ENCODE measurements around the gene WWC1.
"Not testable (repeated sequence)": the region's sequence is repeated elsewhere in the genome, so short reads cannot be mapped to it uniquely, and the experiment has no call there.

The WWC1 gene

DNA sequence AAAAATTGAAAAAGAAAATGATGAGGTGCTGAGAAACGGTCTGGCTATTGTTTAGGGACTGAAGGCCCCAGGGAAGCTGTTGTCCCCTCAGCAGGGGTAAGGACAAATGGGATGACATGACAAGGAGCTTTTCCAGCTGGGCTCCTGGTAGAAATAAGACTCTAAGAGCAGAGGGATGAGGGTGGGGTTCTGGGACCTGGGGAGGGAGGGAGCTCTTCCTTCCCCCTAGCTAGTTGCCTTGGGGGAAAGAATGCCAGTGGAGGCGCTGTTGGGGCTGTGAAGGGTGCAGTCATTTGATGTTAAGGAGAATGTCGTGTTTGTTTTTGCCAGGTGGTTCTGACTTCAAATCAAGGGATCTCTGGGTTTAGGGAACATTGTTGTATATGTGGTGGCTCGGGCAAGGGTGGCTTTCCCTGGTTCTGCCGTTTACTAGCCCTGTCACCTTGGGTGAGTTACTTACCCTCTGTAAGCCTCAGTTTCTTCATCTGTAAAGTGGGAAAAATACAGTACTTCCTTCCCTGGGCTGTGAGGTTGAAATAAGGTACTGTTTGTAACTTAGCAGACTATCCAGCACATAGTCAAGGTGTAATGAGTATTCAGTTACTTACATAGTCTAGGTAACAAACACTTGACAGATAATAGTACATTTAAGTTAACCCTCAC, 47.8 kb downstream of the WWC1 start:
- no peak for DNase-seq

- not testable (repeated sequence) for DNase-seq
Measured at GRCh38 chr5:168339772-168340140, 48.3 kb downstream of the WWC1 start.

- no peak for DNase-seq
Measured at GRCh38 chr5:168340487-168340886, 49.0 kb downstream of the WWC1 start.

DNA sequence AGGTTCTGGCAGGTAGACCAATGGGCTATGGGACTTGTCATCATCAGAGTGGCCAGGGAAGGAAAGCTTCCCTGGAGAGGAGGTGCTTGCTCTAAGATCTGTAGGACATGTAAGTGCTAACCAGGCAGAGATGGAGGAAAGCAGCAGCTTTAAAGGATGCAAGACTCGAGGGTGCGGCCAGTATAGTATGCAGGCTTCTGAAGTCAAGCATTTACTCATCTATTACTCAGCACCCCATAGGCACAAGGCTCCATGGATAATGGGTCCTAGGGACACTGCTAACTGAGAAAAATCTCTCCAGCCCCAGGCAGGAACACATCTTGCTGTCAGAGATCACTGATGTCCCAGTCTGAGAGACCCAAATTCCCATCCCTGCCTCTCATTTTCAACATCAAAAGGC, 49.7 kb downstream of the WWC1 start:
- DNase-seq = no peak

DNA sequence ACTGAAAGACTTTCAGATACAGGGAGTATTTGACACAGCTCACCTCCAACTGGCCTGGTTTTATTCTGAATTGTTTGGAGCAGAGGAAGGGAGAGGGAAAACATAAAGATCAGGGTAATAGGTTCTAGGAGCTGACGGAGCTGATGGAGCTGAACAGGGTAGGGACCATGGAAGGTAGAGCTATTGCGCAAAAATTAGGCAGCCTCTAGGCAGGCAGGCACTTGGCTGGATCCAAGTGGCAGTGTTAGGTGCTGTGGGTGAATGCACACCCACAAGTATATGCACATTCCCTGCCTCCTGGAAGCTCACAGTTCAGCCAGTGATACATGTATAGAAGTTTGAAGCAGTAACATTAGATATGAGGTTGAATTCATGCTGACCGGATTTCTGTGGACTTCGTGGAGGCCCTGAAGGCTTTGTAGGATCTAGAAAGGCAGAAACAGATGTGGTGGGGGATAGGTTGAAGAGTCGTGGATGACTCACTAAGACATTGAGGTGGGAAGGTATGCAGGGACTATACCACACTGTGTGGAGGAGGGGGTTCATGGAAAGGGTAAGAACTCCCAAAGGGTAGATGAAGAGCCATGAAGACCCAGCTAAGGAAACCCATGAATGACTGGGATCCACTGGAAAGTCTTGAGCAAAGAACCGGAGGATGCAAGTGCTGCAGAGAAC, 50.8 kb downstream of the WWC1 start:
- no peak for DNase-seq

DNA sequence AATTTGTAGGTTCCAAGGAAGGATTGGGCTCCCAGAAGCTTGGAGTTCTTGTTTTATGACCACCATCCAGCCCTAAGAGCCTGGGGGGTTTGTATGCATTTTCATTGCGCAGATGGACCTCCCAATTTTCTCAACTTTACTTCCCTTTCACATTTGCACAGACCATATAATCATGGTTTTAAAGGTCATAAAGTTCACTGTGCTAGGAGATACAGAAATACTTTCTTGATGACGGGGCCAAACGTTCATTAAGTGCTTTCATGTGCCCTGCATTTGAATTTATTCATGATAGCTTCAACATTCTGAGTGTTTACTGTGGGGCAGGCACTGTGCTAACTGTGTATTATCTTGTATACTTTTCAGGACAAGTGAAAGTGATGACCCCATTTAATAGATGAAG, 51.5 kb downstream of the WWC1 start:
- DNase-seq = no peak

DNA sequence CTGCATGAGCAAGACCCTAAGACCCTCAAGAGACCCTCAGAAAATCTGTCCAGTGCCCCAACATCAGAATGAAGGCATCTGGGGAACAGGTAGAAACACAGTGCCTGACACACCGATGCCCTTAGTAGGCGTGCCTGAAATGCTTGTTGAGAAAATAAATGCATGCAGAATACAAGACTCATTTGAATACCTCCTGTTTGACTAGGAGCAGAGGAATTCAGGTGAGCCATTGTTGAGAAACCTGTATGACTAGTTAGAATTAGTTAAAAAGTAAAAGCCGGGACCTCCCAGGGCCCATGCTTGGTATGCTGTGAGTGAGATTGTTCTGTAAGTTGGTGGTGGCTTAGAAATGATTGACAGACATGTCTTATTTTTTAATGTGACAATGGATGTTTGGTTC, 55.0 kb downstream of the WWC1 start:
- DNase-seq = no peak

- no peak for DNase-seq
Measured at GRCh38 chr5:168347368-168348083, 56.1 kb downstream of the WWC1 start.

DNA sequence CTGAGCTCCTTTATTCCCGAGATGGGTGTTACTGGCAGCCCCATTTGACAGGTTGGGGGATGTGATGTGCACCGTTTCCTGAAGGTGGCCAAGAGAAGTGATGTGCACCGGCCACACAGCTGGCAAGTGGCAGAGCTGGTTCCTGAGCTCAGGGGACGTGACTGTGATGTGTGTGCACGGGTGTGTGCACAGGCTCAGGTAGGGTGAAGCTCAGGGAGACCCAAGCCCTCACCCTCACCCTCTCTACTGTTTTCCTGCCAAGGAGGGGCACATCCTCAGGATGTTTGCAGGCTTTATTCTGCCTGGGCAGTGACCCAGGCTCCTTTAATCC, 56.6 kb downstream of the WWC1 start:
- no peak for DNase-seq

GRCh38 chr5:168350315-168350714, 58.9 kb downstream of the WWC1 start:
- DNase-seq = no peak

DNA sequence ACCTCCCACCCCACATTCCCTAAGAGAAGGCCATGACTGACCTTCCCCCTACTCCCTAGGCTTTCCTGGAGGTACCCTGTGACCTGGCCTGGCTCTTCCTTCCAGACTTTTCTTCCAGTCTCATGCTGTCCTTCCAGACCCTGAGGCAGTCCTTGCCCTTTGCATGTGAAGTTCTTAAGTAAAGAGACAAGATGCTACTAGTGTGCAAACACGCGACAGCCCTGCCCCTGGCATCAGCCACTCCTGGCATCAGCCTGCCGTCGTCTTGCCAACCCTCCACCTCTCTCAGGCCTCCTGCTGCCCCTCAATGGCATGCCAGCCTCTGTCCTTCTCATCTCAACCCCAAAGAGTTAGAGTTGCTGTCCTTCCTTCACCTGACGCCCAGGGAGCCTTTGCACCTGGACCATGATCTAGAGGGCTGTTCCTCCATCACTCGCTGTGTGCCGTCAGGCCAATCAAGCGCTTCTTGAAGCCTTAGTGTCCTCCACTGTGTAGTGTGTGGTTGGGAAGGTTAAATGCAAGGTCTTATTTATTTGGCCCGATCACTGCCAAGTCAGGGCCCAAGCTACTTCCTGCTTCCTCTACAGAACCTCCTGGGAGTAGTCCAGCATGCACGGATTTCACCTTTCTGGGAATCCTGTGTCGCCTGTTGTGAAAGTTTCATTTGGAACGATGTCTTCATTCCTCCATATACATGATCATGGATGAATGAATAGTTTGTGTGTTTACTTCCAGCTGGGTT, 61.9 kb downstream of the WWC1 start:
- DNase-seq = no peak

- no peak for DNase-seq
Measured at GRCh38 chr5:168354397-168354796, 63.0 kb downstream of the WWC1 start.

- no peak for DNase-seq
Measured at GRCh38 chr5:168356171-168356570, 64.7 kb downstream of the WWC1 start.

DNA sequence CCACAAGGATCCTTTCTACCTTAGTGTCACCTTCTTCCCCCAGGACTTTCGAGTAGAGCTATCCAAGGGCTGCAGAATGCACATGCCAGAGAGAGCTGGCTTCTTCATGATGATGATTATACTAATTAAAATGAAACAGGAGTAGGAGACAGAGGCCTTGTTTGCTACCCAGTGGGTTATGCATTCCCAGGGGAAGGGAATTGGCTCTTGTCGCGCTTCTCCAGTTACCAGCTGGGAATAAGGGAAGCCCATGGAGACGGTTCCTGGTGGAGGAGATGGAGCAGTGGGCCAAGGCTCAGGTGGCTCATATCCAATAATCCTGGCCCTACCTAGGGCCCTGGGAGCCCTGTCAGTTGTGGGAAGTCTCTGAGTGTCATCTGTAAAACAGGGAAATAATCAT, 65.1 kb downstream of the WWC1 start:
- DNase-seq = no peak

GRCh38 chr5:168357876-168358275, 66.4 kb downstream of the WWC1 start:
- no peak for DNase-seq

GRCh38 chr5:168359820-168360460, 68.5 kb downstream of the WWC1 start:
- no peak for DNase-seq

DNA sequence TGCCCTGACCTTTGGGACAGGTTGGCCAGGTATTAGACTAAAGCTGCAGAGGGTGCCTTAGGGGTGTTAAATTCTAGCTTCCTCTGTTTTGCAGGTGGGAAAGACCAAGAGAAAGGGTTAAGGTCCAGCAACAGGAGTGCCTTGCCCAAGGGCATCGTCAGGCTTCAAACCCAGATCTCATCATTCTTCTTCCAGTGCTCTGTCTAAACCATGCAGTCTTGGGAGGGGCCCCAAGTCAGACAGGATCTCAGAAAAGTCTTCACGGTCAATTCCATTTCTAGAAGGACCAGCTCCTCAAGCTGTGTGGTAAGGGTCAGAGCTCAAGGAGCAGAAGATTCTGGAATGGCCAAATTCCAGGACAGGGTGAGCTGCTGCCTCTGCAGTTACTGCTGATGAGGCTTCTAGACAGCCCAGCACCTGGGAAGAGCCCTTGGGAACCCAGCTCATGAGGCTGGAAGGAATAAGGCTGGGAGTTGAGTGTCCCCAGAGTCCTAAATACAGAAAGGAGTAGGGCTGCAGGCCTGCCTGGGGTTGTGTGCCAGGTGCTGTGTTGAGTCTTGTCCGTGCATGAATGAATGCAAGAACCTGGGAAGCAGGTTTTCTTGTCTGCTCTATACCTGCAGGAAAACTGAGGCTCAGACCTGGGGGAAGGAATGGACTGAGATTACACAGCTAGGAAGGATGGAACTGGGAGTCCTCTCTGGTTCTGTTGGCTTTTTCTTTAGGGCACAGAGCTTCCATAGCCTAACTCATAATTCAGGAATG, 69.3 kb downstream of the WWC1 start:
- DNase-seq = no peak

DNA sequence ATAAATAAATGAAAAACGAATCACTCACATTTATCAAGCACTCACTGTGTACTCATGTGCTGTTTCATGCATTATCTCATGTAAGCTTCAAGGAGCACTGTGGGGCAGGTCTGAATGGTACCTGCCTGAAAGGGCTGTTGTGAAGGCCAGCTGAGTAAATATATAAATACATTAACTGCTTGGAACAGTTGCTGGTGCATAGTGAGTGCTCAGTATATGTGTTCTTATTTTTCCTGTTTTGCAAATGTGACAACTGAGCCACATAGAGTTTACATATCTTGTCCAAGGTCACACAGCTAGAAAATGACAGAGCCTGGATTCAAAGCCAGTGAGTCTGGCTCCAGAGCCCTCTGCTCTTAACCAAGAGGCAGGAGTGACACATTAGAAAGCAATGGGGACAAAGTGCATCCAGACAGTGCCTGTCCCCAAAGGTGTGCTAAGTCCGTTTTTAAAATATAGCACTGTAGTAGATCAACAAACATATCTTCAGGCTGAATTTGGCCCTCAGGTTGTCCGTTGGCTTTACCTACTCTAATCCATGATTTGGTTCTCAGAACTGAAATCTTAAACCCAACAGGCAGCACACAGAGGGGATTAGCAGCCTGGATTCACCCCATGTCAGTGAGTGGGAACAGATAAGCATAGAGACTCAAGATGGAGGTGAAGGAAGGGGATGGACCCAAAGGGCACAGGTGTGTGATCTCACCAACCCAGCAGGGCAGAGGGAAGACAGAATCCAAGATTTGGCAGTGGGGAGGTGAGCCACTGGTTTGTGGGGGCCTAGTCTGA, 70.8 kb downstream of the WWC1 start:
- no peak for DNase-seq

DNA sequence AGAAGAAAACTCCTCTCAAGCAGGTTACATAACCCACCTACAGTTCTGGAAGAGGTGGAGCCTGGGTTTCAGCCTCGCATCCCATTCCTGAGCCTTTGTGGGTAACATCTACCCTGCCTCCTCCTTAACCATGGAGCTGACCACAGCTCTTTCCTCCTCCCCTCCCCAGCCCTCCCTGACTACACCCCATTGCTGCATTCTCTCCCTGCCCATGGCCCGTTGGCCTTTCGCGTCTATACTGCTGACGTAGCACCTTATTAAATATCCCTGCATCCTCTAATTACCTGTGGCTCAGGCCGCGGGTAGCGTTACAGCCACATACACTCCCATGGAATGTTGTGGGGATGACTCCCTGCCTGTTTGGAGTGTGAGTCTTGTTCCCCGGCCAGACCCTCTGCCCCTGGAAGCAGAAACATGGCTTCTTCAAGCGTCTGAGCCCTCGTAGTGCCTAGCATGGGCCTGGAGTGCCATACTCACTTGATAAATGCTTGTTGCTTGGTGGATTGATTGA, 72.8 kb downstream of the WWC1 start:
- no peak for DNase-seq

DNA sequence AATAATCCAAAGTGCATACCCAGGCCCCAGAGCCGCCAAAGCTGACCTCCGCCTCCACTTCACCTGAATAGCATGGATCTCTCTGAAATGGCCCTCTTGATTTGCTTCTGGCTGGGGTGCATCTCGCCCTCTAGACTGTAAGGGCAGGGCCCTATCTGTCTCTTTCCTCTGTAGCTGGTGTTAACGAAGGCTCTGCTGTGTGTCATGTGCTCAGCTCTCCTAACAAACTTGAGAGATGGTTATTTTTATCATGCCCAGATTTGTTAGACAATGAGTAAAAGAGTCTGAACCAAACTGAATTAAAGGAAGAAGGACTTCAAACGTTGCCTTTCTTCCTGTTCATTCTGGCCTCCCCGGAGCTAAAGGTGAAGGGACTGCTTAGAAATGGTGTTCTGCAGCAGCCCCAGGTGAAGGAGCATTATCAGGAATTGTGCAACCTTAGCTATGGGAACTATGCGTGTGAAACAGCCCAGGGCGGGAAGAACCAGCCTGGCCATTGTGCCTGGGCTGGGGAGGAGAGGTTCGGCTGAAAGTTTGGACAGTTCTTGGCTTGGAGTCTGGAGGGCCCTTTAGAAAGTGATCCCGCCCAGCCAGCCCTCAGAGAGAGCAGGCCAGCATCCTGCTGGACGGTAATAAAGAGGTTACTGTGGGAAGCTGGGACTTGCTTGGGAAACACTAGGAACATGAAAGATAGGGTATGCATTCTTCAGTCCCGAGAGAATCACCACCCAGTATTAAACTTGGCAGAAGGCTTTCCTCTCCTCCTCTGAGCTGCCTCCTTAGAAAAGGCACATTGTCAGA, 73.5 kb downstream of the WWC1 start:
- no peak for DNase-seq
